ENCODE measurements around the gene C1QL4. TPM values are rescaled to one million over a fixed set of nuclear protein-coding genes. Genes with fewer than 3 reads are reported as not detected.

C1QL4 gene
- total RNA-seq, 1 experiment from 2014 or later = 2.1 TPM

- BruUV-seq (replicated peaks) = no TSS peak
- in situ Hi-C loops (cut with HindIII; ENCODE audit: low pct_unique_long_range_greater_than_20kb, low sequenced_read_pairs) (loop anchor here (25.0 kb wide), 1 partner anchor 150 kb away; no protein-coding TSS in a partner anchor), intact Hi-C loops (cut with micrococcal nuclease; ENCODE audit: unreplicated experiment) (no loop called here)
- ATAC-seq (no peak), DNase-seq (ENCODE audit: low read depth, low spot score) (no peak)
- Histone ChIP-seq H3K4me3 (ENCODE audit: low read depth in 2 of 2, low read length in 2 of 2) (no peak overlapping the region), H3K27ac (ENCODE audit: low read length) (no peak overlapping the region), H3K36me3 (ENCODE audit: control insufficient read depth, insufficient read depth, low read length) (no peaks in the 10 kb centered on the region), H3K4me1 (ENCODE audit: control insufficient read depth, insufficient read depth, low read length) (peaks cover 9% of the 10 kb centered on the region), H3K9me3 (ENCODE audit: control insufficient read depth, insufficient read depth, low read depth, low read length) (no peaks in the 10 kb centered on the region), H3K27me3 (ENCODE audit: control insufficient read depth, insufficient read depth, low read length) (no peaks in the 10 kb centered on the region)
- POLR2A ChIA-PET = no interaction called here
- CTCF ChIA-PET = interaction anchor here (0.6 kb wide), 1 partner anchor 210 kb away, joined by 3 read pairs; no protein-coding TSS in a partner anchor
- TF ChIP-seq CTCF (IDR thresholded peaks at IDR 0.05) = no peak
- no peak for TF ChIP-seq REST (IDR thresholded peaks at IDR 0.05; ENCODE audit: insufficient read depth in 1 of 2, low read depth in 2 of 2, low read length in 1 of 2)
- TF ChIP-seq SIN3A (IDR thresholded peaks at IDR 0.05; ENCODE audit: borderline replicate concordance, insufficient read depth, low read depth, low read length) = no peak
- TF ChIP-seq POLR2AphosphoS5 (IDR thresholded peaks at IDR 0.05; ENCODE audit: low read depth, low read length) = no peak
- no peak for TF ChIP-seq TCF7L2 (IDR thresholded peaks at IDR 0.05; ENCODE audit: low read depth, low read length)
Observed at GRCh38 chr12:49362077-49362476, 25.1 kb upstream of the C1QL4 start.

- POLR2A ChIA-PET = no interaction called here
- BruUV-seq (replicated peaks) = no TSS peak
- no peaks in the 10 kb centered on the region for H3K36me3 ChIP-seq (ENCODE audit: control insufficient read depth, insufficient read depth, low read length)
- no peak overlapping the region for H3K27ac ChIP-seq (ENCODE audit: low read length)
- DNase-seq (ENCODE audit: low read depth, low spot score) (no peak), ATAC-seq (no peak)
- TF ChIP-seq TCF7L2 (IDR thresholded peaks at IDR 0.05; ENCODE audit: low read depth, low read length) (no peak), POLR2AphosphoS5 (IDR thresholded peaks at IDR 0.05; ENCODE audit: low read depth, low read length) (no peak), REST (IDR thresholded peaks at IDR 0.05; ENCODE audit: insufficient read depth in 1 of 2, low read depth in 2 of 2, low read length in 1 of 2) (no peak)
- in situ Hi-C loops (cut with HindIII; ENCODE audit: low pct_unique_long_range_greater_than_20kb, low sequenced_read_pairs) (loop anchor here (25.0 kb wide), 1 partner anchor 153 kb away; no protein-coding TSS in a partner anchor), intact Hi-C loops (cut with micrococcal nuclease; ENCODE audit: unreplicated experiment) (no loop called here)
- no peaks in the 10 kb centered on the region for H3K9me3 ChIP-seq (ENCODE audit: control insufficient read depth, insufficient read depth, low read depth, low read length)
- no peak overlapping the region for H3K4me3 ChIP-seq (ENCODE audit: low read depth in 2 of 2, low read length in 2 of 2)
- no peaks in the 10 kb centered on the region for H3K27me3 ChIP-seq (ENCODE audit: control insufficient read depth, insufficient read depth, low read length)
- CTCF ChIA-PET = interaction anchor here (0.6 to 3.0 kb wide), 6 partner anchors 10 to 197 kb away, joined by 3 to 92 read pairs (median 10); no protein-coding TSS in a partner anchor
- peaks cover 5% of the 10 kb centered on the region for H3K4me1 ChIP-seq (ENCODE audit: control insufficient read depth, insufficient read depth, low read length)
Observed at GRCh38 chr12:49359671-49360070, 22.7 kb upstream of the C1QL4 start.

Measured in Panc1 (cell line).